Liver (tissue), 9 donors: ENCODE measurements around the gene NRROS. TPM values are rescaled to one million over a fixed set of nuclear protein-coding genes. Genes with fewer than 3 reads are reported as not detected.
"Not testable (repeated sequence)": the region's sequence is repeated elsewhere in the genome, so short reads cannot be mapped to it uniquely, and the experiment has no call there.

Experiments used
- DNase-seq: peaks from one replicate; pipeline ENCODE4 v3.0.0-alpha.2; 2017; ENCODE audit warnings: low spot score
- H3K27ac ChIP-seq, 2 donors: one replicate each; pipeline ENCODE4 v1.7.0; 2013; ENCODE audit warnings: inconsistent platforms in 2 of 2, low read length in 2 of 2, control low read depth in 1 of 2, low read depth in 1 of 2, mild to moderate bottlenecking in 1 of 2
- H3K27me3 ChIP-seq, 4 donors: one replicate each; pipeline versions ENCODE4 v1.6.1 to v1.7.0; 2013; ENCODE audit warnings: low read length in 3 of 4, inconsistent platforms in 1 of 4, mild to moderate bottlenecking in 1 of 4, moderate library complexity in 1 of 4; ENCODE audit not compliant: control insufficient read depth in 4 of 4, insufficient read depth in 4 of 4
- H3K36me3 ChIP-seq, 4 donors: one replicate each; pipeline versions ENCODE4 v1.6.1 to v1.7.0; 2013; ENCODE audit warnings: low read length in 3 of 4, mild to moderate bottlenecking in 3 of 4, low read depth in 1 of 4, moderate library complexity in 1 of 4; ENCODE audit not compliant: control insufficient read depth in 4 of 4, insufficient read depth in 3 of 4
- H3K4me1 ChIP-seq, 4 donors: one replicate each; pipeline versions ENCODE4 v1.6.1 to v1.7.0; 2013; ENCODE audit warnings: low read length in 3 of 4, mild to moderate bottlenecking in 3 of 4, moderate library complexity in 1 of 4; ENCODE audit not compliant: control insufficient read depth in 4 of 4, insufficient read depth in 4 of 4
- H3K4me3 ChIP-seq, 3 donors: one replicate each; pipeline versions ENCODE4 v1.6.1 to v1.7.0; 2013; ENCODE audit warnings: low read length in 3 of 3, control low read depth in 1 of 3, low read depth in 1 of 3, mild to moderate bottlenecking in 1 of 3
- H3K9ac ChIP-seq, 2 donors: one replicate each; pipeline ENCODE4 v1.7.0; 2013; ENCODE audit warnings: low read length in 2 of 2, mild to moderate bottlenecking in 2 of 2, moderate library complexity in 2 of 2, control low read depth in 1 of 2, low read depth in 1 of 2
- H3K9me3 ChIP-seq, 4 donors: one replicate each; pipeline versions ENCODE4 v1.6.1 to v1.7.0; 2013; ENCODE audit warnings: low read length in 3 of 4; ENCODE audit not compliant: control insufficient read depth in 4 of 4
- EGR1 ChIP-seq, 2 donors: IDR thresholded peaks; 2 replicates each; pipeline ENCODE4 v1.6.1; 2016 to 2018; ENCODE audit warnings: antibody characterized with exemption in 2 of 2, low read depth in 2 of 2
- FOXA1 ChIP-seq: IDR thresholded peaks from 2 replicates; pipeline ENCODE4 v1.6.1; 2016; ENCODE audit warnings: antibody characterized with exemption
- FOXA2 ChIP-seq: IDR thresholded peaks from 2 replicates; pipeline ENCODE4 v1.6.1; 2016; ENCODE audit warnings: antibody characterized with exemption
- GABPA ChIP-seq, 2 donors: IDR thresholded peaks in 1 of 2; conservative IDR thresholded peaks in 1 of 2; 2 replicates each; pipeline ENCODE4 v1.6.1; 2016; ENCODE audit warnings: antibody characterized with exemption in 2 of 2, mild to moderate bottlenecking in 1 of 2, moderate library complexity in 1 of 2
- HNF4A ChIP-seq, 2 donors: conservative IDR thresholded peaks; 2 replicates each; pipeline ENCODE4 v1.6.1; 2016; ENCODE audit warnings: antibody characterized with exemption in 2 of 2, mild to moderate bottlenecking in 2 of 2
- HNF4G ChIP-seq: IDR thresholded peaks from 2 replicates; pipeline ENCODE4 v1.6.1; 2016; ENCODE audit warnings: antibody characterized with exemption
- MAX ChIP-seq: IDR thresholded peaks from 2 replicates; pipeline ENCODE4 v1.6.1; 2016; ENCODE audit warnings: antibody characterized with exemption
- NR2F2 ChIP-seq: IDR thresholded peaks from 2 replicates; pipeline ENCODE4 v1.6.1; 2016; ENCODE audit warnings: antibody characterized with exemption
- REST ChIP-seq: IDR thresholded peaks from 2 replicates; pipeline ENCODE4 v1.6.1; 2016; ENCODE audit warnings: antibody characterized with exemption, mild to moderate bottlenecking
- RXRA ChIP-seq, 2 donors: IDR thresholded peaks; 2 replicates each; pipeline ENCODE4 v1.6.1; 2017 to 2018; ENCODE audit warnings: antibody characterized with exemption in 2 of 2, mild to moderate bottlenecking in 1 of 2
- SP1 ChIP-seq: IDR thresholded peaks from 2 replicates; pipeline ENCODE4 v1.6.1; 2018; ENCODE audit warnings: antibody characterized with exemption, mild to moderate bottlenecking
- TAF1 ChIP-seq: conservative IDR thresholded peaks from 2 replicates; pipeline ENCODE4 v1.6.1; 2016; ENCODE audit warnings: antibody characterized with exemption, mild to moderate bottlenecking
- WGBS: extraction: QIAGEN DNeasy Blood & Tissue Kit; methylation state at CpG from one replicate; pipeline ENCODE4 v1.1.7; 2013; 5-methylcytosine and 5-hydroxymethylcytosine counted together
- polyA plus RNA-seq, 2 donors: library from polyadenylated mRNA; stranded (reverse) in 1 of 2; unstranded in 1 of 2; fragments of 200-250 nt in 1 of 2; fragments of >200 nt in 1 of 2; fragmentation: Nextera tagmentation in 1 of 2; extraction: Ambion mirVana in 1 of 2; gene quantifications; one replicate each; pipeline versions ENCODE4 v1.2.1 to v1.2.3, GENCODE V29; 2013 to 2015
- total RNA-seq, 2 donors: library from RNA; depleted of rRNA; stranded (reverse); fragments of >200 nt; gene quantifications; one replicate each; pipeline ENCODE4 v1.2.3, GENCODE V29; 2014
- TF ChIP-seq, protein P1 (sequence below): fragments of 150-350 bp; IDR thresholded peaks from 2 replicates; pipeline ENCODE4 v1.5.1; 2017; ENCODE audit warnings: improper control_type of control experiment, low read depth, low read length; ENCODE audit not compliant: missing input control
- TF ChIP-seq, protein P2 (sequence below): IDR thresholded peaks from 2 replicates; pipeline ENCODE4 v1.6.1; 2016; ENCODE audit warnings: antibody characterized with exemption
- TF ChIP-seq, protein P3 (sequence below): IDR thresholded peaks from 2 replicates; pipeline ENCODE4 v1.6.1; 2016; ENCODE audit warnings: antibody characterized with exemption
- donor health status: healthy.
- donor health status: healthy.
- donor health status: healthy.
- donor health status: healthy.
- donor health status: healthy.

Gene NRROS
- total and polyA plus RNA-seq, 4 donors: 0.82 to 9.2 (median 3.0) TPM

- not testable (repeated sequence) for H3K27ac ChIP-seq, H3K4me3 ChIP-seq, H3K4me1 ChIP-seq, H3K9ac ChIP-seq, H3K36me3 ChIP-seq, H3K27me3 ChIP-seq, H3K9me3 ChIP-seq, DNase-seq
- 71% methylated on average over 25 of the region's 25 CpGs for WGBS
Measured at GRCh38 chr3:196597971-196598733, 41.3 kb upstream of the NRROS start.

DNA sequence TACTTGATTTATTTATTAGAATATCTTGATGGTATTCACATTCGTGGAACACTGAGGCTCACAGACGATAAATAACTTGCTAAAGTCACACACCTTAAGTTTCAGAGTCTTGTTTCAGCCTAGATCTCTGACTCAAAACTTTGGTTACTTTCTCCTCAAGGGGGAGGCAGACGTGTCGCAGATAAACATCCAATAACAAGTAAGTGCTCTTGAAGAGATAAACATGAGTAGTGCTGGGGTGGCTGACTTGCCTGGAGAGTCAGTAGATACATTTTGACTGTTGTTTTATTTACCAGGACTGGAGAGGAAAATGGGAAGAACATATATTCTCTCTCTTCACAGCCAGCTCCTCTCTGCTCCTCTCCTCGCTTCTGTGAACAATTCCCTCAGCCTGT, 39.8 kb upstream of the NRROS start:
- Histone ChIP-seq H3K36me3 (no peaks in the 10 kb centered on the region), H3K27me3 (no peaks in the 10 kb centered on the region), H3K9ac (no peak overlapping the region), H3K27ac (no peak overlapping the region), H3K4me3 (no peak overlapping the region), H3K4me1 (no peaks in the 10 kb centered on the region), H3K9me3 (no peaks in the 10 kb centered on the region)
- WGBS: 68% methylated on average over 5 of the region's 5 CpGs
- no peak for TF ChIP-seq FOXA2
- TF ChIP-seq EGR1 (IDR thresholded peaks at IDR 0.05; ENCODE audit: low read depth in 2 of 2): no peak
- TF ChIP-seq, protein P1, sequence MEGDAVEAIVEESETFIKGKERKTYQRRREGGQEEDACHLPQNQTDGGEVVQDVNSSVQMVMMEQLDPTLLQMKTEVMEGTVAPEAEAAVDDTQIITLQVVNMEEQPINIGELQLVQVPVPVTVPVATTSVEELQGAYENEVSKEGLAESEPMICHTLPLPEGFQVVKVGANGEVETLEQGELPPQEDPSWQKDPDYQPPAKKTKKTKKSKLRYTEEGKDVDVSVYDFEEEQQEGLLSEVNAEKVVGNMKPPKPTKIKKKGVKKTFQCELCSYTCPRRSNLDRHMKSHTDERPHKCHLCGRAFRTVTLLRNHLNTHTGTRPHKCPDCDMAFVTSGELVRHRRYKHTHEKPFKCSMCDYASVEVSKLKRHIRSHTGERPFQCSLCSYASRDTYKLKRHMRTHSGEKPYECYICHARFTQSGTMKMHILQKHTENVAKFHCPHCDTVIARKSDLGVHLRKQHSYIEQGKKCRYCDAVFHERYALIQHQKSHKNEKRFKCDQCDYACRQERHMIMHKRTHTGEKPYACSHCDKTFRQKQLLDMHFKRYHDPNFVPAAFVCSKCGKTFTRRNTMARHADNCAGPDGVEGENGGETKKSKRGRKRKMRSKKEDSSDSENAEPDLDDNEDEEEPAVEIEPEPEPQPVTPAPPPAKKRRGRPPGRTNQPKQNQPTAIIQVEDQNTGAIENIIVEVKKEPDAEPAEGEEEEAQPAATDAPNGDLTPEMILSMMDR: no peak
- no peak for TF ChIP-seq GABPA (IDR thresholded peaks at IDR 0.05 in 1 of 2, conservative IDR thresholded peaks at IDR 0.05 in 1 of 2)
- TF ChIP-seq, protein P2, sequence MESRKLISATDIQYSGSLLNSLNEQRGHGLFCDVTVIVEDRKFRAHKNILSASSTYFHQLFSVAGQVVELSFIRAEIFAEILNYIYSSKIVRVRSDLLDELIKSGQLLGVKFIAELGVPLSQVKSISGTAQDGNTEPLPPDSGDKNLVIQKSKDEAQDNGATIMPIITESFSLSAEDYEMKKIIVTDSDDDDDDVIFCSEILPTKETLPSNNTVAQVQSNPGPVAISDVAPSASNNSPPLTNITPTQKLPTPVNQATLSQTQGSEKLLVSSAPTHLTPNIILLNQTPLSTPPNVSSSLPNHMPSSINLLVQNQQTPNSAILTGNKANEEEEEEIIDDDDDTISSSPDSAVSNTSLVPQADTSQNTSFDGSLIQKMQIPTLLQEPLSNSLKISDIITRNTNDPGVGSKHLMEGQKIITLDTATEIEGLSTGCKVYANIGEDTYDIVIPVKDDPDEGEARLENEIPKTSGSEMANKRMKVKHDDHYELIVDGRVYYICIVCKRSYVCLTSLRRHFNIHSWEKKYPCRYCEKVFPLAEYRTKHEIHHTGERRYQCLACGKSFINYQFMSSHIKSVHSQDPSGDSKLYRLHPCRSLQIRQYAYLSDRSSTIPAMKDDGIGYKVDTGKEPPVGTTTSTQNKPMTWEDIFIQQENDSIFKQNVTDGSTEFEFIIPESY: no peak
- TF ChIP-seq NR2F2: no peak
- TF ChIP-seq TAF1: no peak
- TF ChIP-seq FOXA1: no peak
- no peak for TF ChIP-seq REST
- no peak for TF ChIP-seq HNF4A (conservative IDR thresholded peaks at IDR 0.05)
- no peak for TF ChIP-seq RXRA (IDR thresholded peaks at IDR 0.05)
- TF ChIP-seq, protein P3, sequence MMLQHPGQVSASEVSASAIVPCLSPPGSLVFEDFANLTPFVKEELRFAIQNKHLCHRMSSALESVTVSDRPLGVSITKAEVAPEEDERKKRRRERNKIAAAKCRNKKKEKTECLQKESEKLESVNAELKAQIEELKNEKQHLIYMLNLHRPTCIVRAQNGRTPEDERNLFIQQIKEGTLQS: no peak
- no peak for TF ChIP-seq SP1
- TF ChIP-seq HNF4G: no peak
- TF ChIP-seq MAX: no peak
- no peak for DNase-seq
